PFSK-1 (cell line): ENCODE data around the gene SERINC2.

Experiments
- FOXP2 ChIP-seq: optimal IDR thresholded peaks from 2 replicates; pipeline ENCODE3; 2011; ENCODE audit warnings: borderline replicate concordance, control low read depth, inconsistent platforms; ENCODE audit not compliant: insufficient read depth; ENCODE audit errors: extremely low read length, extremely low read depth
- POLR2AphosphoS5 ChIP-seq: IDR thresholded peaks from 2 replicates; pipeline ENCODE4 v1.6.1; 2012; ENCODE audit warnings: low read depth, mild to moderate bottlenecking, control low read depth, low read length, moderate library complexity
- REST ChIP-seq, 2 experiments: IDR thresholded peaks; 2 replicates each; pipeline versions ENCODE4 v1.6.1 to v1.8.0; 2011 to 2012; ENCODE audit warnings: low read depth in 2 of 2, low read length in 2 of 2, control low read depth in 1 of 2, inconsistent platforms in 1 of 2, mild to moderate bottlenecking in 1 of 2, moderate library complexity in 1 of 2; ENCODE audit not compliant: insufficient read depth in 1 of 2
- SIN3A ChIP-seq: IDR thresholded peaks from 2 replicates; pipeline ENCODE4 v1.6.1; 2012; ENCODE audit warnings: mild to moderate bottlenecking, low read length, moderate library complexity, borderline replicate concordance; ENCODE audit not compliant: insufficient read depth
- TAF1 ChIP-seq: IDR thresholded peaks from 2 replicates; pipeline ENCODE4 v1.6.1; 2012; ENCODE audit warnings: low read length, control low read depth, borderline replicate concordance; ENCODE audit not compliant: insufficient read depth

The SERINC2 gene

GRCh38 chr1:31393463-31393862 lies 19.6 kb upstream of the SERINC2 start:
- TF ChIP-seq REST (IDR thresholded peaks at IDR 0.05; ENCODE audit: insufficient read depth in 1 of 2, low read depth in 2 of 2, low read length in 2 of 2) (no peak), TAF1 (no peak), FOXP2 (no peak)

- TF ChIP-seq TAF1 (no peak), FOXP2 (peak; percentile 7), REST (IDR thresholded peaks at IDR 0.05; ENCODE audit: insufficient read depth in 1 of 2, low read depth in 2 of 2, low read length in 2 of 2) (0 out of 4 replicates have a peak, but pooled peaks of 1 of the 2 experiments have one; percentile 54), SIN3A (no peak)
Measured at GRCh38 chr1:31394584-31395193, 18.3 kb upstream of the SERINC2 start.

DNA sequence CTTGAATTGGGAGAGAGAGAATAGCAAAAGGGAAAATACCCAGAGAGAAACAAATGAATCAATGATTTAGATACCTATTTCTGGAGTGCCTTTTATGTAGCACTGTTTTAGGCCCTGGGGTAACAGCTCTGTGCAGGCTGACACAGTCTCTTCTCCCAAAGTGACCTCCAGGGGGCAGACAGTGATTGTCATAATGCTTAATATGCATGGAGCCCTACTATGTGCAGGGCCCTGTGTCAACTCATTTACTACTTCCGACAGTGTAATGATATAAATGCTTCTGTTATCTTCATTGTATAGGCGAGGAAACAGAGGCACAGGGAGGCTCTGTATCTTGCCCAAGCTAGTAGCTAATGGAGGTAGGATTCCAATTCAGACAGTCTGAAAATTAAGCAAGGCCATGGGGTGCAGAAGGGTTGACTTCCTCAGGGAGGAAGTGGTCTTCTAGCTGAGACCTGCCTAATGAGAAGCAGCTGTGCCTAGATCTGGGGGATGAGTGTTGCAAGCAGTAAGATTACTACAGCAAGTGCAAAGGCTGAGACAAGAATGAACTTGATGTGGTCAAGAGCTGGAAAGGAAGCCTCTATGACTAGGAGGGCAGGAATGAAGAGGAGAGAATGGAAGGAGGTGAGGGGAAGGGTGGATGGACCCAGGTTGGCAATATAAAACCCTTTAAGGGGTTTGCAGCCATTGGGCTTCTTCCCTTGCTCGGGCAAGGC lies 16.2 kb upstream of the SERINC2 start:
- TF ChIP-seq FOXP2 (no peak), SIN3A (peak; percentile 80; the same call in 1 of the 2 replicates), POLR2AphosphoS5 (no peak), TAF1 (no peak)

- TF ChIP-seq TAF1 (no peak), FOXP2 (no peak), REST (IDR thresholded peaks at IDR 0.05; ENCODE audit: insufficient read depth in 1 of 2, low read depth in 2 of 2, low read length in 2 of 2) (peak in 1 of 2 experiments; percentile 41; a peak in 1 of 4 replicates), SIN3A (no peak)
Measured at GRCh38 chr1:31397360-31398095, 15.5 kb upstream of the SERINC2 start.

DNA sequence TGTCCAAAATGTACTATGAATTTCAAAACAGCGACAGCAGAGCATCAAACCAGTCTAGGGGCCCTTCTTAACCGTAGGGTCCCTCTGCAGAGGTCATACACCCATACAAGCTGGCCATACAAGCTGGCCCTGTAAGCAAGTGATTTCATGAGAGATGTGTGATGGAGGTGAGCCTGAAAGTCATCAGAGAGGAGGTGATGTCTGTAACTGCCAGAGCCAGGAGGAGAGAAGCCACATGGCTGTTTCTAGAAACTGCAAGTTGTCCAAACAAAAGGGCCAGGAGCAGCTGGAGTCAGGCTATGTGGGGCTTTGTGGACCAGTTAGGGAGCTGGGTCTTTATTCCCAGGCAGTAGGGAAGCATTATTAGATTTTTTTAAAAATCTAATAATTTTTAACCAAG lies 14.8 kb upstream of the SERINC2 start:
- TF ChIP-seq POLR2AphosphoS5 (no peak), SIN3A (no peak), REST (IDR thresholded peaks at IDR 0.05; ENCODE audit: insufficient read depth in 1 of 2, low read depth in 2 of 2, low read length in 2 of 2) (no peak), FOXP2 (no peak)
